ENCODE data around the gene RANBP1.

Gene RANBP1

DNA sequence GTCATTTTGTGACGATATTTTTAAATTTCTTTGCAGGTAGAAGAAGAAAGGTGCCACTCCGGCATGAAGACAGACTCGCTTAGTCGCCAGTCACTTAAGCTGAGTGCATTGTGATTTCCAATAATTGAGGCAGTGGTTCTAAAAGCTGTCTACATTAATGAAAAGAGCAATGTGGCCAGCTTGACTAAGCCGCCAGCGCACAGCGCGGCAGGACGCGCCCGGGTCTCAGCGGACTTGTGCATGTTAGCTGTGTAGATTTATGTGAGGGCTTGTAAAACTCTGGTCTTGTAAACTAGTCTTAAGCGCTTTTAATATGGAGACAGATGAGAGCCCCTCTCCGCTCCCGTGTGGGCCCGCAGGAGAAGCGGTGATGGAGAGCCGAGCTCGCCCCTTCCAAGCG is 30.3 kb upstream of the RANBP1 start:
- DNase-seq (ENCODE audit: low read depth) = no peak
- TF ChIP-seq, protein P1, sequence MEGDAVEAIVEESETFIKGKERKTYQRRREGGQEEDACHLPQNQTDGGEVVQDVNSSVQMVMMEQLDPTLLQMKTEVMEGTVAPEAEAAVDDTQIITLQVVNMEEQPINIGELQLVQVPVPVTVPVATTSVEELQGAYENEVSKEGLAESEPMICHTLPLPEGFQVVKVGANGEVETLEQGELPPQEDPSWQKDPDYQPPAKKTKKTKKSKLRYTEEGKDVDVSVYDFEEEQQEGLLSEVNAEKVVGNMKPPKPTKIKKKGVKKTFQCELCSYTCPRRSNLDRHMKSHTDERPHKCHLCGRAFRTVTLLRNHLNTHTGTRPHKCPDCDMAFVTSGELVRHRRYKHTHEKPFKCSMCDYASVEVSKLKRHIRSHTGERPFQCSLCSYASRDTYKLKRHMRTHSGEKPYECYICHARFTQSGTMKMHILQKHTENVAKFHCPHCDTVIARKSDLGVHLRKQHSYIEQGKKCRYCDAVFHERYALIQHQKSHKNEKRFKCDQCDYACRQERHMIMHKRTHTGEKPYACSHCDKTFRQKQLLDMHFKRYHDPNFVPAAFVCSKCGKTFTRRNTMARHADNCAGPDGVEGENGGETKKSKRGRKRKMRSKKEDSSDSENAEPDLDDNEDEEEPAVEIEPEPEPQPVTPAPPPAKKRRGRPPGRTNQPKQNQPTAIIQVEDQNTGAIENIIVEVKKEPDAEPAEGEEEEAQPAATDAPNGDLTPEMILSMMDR (conservative IDR thresholded peaks at IDR 0.05; ENCODE audit: low read length) = no peak
- no peak overlapping the region for H3K4me3 ChIP-seq (ENCODE audit: low read length)

DNA sequence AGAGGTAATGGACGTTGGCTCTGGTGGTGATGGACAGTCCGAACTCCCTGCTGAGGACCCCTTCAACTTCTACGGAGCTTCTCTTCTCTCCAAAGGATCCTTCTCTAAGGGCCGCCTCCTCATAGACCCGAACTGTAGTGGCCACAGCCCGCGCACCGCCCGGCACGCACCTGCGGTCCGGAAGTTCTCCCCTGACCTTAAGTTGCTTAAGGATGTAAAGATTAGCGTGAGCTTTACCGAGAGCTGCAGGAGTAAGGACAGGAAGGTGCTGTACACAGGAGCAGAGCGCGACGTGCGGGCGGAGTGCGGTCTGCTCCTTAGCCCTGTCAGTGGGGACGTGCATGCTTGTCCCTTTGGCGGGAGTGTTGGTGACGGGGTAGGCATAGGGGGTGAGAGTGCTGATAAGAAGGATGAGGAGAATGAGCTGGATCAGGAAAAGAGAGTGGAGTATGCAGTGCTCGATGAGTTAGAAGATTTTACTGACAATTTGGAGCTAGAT is 29.8 kb upstream of the RANBP1 start:
- no peak for DNase-seq (ENCODE audit: low read depth)
- TF ChIP-seq, protein P1 (conservative IDR thresholded peaks at IDR 0.05; ENCODE audit: low read length) = no peak
- no peak overlapping the region for H3K4me3 ChIP-seq (ENCODE audit: low read length)

DNA sequence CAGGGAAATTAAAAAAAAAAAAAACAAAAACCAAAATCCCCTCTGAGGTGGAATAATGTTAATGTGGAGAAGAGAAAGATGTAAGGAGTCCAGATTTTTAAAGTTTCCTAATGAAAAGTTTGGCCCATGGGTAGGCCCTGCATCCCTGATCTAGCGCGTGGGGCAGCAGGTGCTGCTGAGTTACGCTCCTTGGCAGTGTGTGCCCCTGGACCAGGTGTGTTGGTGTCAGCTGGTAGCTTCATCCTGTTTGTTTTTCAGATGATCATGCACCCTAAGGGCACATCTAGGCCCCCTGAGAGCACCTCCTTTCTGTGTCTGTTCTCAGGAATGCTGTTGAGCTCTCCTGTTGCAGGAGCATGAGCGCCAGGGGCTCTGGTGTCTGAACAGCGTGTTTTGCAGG is 29.1 kb upstream of the RANBP1 start:
- H3K4me3 ChIP-seq (ENCODE audit: low read length) = no peak overlapping the region
- no peak for DNase-seq (ENCODE audit: low read depth)
- TF ChIP-seq, protein P1 (conservative IDR thresholded peaks at IDR 0.05; ENCODE audit: low read length) = no peak

DNA sequence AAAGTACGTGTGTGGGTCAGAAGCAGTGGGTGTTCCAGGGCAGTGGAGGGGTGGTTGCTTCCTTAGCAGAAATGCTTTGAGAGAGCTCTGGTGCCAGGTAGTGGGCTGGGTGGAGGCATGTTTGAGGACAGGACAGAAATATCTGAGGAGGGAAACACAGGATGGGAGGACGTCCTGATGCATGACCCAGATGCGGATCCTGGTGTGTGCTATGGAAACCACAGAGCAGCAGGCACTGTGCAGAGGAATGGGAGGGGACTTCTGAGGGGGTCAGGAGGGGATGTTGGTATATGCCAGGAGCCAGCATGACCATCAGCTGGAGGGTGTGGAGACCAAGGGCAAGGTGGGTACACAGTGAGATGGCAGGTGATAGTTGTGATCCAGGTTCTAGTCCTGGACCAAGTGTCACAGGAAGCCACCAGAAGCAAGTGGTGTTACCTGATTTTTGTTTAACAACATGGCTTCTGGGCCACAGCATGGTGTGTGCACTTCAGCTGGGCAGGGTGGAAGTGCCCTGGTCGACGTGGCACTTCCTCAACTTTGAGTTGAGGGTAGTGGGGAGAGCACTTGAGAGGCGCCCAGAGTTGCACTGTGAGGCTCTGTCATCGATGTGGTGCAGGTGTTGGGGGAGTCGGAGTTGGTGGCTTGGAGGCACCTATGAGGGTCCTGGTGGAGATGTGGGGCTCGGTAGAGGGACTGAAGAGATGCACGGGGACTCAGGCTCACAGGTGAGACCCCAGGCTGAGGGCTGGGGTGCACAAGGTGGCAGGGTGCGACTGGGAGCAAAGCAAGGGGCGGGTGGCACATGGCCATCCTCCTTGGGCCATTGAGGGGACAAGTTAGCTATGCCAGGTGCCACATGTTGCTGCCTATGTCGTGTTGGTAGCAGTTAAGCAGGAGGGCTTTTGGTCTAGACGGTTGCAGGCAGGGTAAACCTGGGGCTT is 28.3 kb upstream of the RANBP1 start:
- H3K4me3 ChIP-seq (ENCODE audit: low read length) = no peak overlapping the region
- DNase-seq (ENCODE audit: low read depth) = no peak
- TF ChIP-seq, protein P1 (conservative IDR thresholded peaks at IDR 0.05; ENCODE audit: low read length) = no peak

DNA sequence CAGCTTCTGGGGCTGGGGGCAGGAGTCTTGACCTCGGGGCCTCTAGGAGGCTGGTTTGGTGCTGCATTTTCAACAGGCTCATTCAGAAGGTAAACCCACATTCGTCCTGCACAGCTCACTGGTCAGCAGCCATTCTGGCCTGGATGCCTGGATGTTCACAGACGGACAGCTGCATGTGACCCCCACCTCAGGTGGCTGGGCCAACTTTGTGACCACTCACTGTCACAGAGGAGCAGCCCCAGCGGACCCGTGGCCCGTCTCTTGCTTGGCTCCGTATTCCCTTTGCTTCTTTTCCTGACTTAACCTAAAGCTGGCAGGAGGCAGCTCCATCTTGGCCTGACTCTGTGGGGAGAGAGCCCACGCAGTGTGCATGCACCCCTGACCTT is 27.6 kb upstream of the RANBP1 start:
- no peak for DNase-seq (ENCODE audit: low read depth)
- no peak overlapping the region for H3K4me3 ChIP-seq (ENCODE audit: low read length)
- TF ChIP-seq, protein P1 (conservative IDR thresholded peaks at IDR 0.05; ENCODE audit: low read length) = no peak

DNA sequence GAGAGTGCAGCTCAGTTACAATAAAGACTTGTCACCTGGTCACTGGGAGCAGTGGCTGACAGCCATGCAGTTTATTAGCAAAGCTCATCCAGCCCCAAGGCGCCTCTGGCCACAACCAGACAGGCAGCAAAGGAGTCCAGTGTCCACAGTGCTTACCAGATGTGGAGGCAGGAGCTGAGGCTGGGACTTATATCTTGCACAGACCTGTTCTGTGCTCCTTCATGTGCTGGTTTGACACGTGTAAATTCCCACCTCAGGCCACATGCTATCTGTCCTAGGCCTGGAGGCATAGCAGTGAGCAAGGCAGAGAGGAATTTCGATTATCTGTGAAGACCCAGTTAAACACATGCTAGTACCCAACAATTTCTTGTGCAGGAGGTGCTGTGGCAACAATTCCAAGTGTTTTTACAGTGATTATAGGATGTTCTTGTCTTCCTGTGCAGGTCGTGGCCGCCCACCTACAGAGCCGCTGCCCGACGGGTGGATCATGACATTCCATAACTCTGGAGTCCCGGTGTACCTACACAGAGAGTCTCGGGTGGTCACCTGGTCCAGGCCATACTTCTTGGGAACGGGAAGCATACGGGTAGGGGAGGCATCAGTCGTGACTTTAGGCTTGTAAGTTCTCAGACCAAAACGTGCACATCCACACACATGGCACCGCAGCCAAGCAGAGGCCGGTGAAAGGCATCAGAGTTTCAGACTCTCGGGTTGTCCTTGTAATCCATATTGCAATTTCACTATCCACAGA is 26.5 kb upstream of the RANBP1 start:
- TF ChIP-seq, protein P1 (conservative IDR thresholded peaks at IDR 0.05; ENCODE audit: low read length) = no peak
- no peak for DNase-seq (ENCODE audit: low read depth)
- no peak overlapping the region for H3K4me3 ChIP-seq (ENCODE audit: low read length)
